MCF 10A (cell line): ENCODE results near the gene COL16A1. TPM values are rescaled to one million over a fixed set of nuclear protein-coding genes. Genes with fewer than 3 reads are reported as not detected.

Experiments used
- Bru-seq: library from RNA; stranded (reverse); fragments of 400-500 nt; gene quantifications from one replicate; lab custom pipeline; 2021; lab: Mats Ljungman, UMichigan
- BruChase-seq, 2 experiments: library from RNA; stranded (reverse); fragments of 400-500 nt; gene quantifications; one replicate each; lab custom pipeline; 2021; lab: Mats Ljungman, UMichigan
- BruUV-seq: library from RNA; stranded (reverse); fragments of 400-500 nt; replicated peaks from 2 replicates; lab custom pipeline; 2021; lab: Mats Ljungman, UMichigan
- CTCF ChIA-PET: fragments of 300-600 bp; sonication (Branson Sonifier 250); formaldehyde crosslinking; extraction: SDS; loops from one replicate; lab custom pipeline; 2021; ENCODE audit warnings: antibody characterized with exemption, inconsistent platforms; lab: Yijun Ruan, JAX
- POLR2A ChIA-PET: fragments of 300-600, 350-650 bp; sonication (Branson Sonifier 250); formaldehyde crosslinking; extraction: SDS; loops from one replicate; lab custom pipeline; 2020; ENCODE audit warnings: antibody characterized with exemption, inconsistent platforms; lab: Yijun Ruan, JAX
- DNase-seq: peaks from one replicate; pipeline ENCODE4 v3.0.0-alpha.2; 2018; ENCODE audit not compliant: unreplicated experiment
- H3K27ac Mint-ChIP-seq: one replicate; pipeline ENCODE4 v1.8.0; 2022; ENCODE audit warnings: mild to moderate bottlenecking, low read depth, mixed read lengths; ENCODE audit not compliant: unreplicated experiment
- H3K27me3 Mint-ChIP-seq: one replicate; pipeline ENCODE4 v1.8.0; 2022; ENCODE audit warnings: mixed read lengths; ENCODE audit not compliant: insufficient read depth, unreplicated experiment
- H3K36me3 Mint-ChIP-seq: one replicate; pipeline ENCODE4 v1.8.0; 2022; ENCODE audit warnings: mild to moderate bottlenecking, moderate library complexity, mixed read lengths; ENCODE audit not compliant: insufficient read depth, unreplicated experiment
- H3K4me1 Mint-ChIP-seq: one replicate; pipeline ENCODE4 v1.8.0; 2022; ENCODE audit warnings: mixed read lengths; ENCODE audit not compliant: insufficient read depth, unreplicated experiment
- H3K4me3 Mint-ChIP-seq: one replicate; pipeline ENCODE4 v1.8.0; 2022; ENCODE audit warnings: mild to moderate bottlenecking, moderate library complexity, mixed read lengths; ENCODE audit not compliant: unreplicated experiment
- H3K9me3 Mint-ChIP-seq: one replicate; pipeline ENCODE4 v1.8.0; 2022; ENCODE audit warnings: mixed read lengths; ENCODE audit not compliant: unreplicated experiment
- intact Hi-C: fragments of 100-400 bp; cut with micrococcal nuclease; formaldehyde crosslinking; loops from 2 replicates; pipeline ENCODE4 v1.14.1; 2022
- long read RNA-seq: library from polyadenylated mRNA; stranded (forward); transcript quantifications from one replicate; pipeline ENCODE4 v2.0.0, GENCODE V29; 2022
- total RNA-seq: library from RNA; stranded (reverse); gene quantifications from 2 replicates; pipeline ENCODE4 v1.2.3, GENCODE V29; 2022
- TF ChIP-seq, protein P1 (sequence below): fragments of 200-600 bp; IDR thresholded peaks from one replicate; pipeline ENCODE4 v1.8.0; 2022; ENCODE audit warnings: antibody characterized with exemption, mild to moderate bottlenecking; ENCODE audit not compliant: unreplicated experiment

COL16A1 gene
- 42.1 and 49.1 TPM in 2 replicates for total RNA-seq
- percentile 42 among the genes with signal in this experiment for Bru-seq, nascent RNA
- percentile 55 among the genes with signal in this experiment for BruChase-seq, experiment 1, labeled RNA remaining after a 6-hour chase
- BruChase-seq, experiment 2, labeled RNA remaining after a 2-hour chase = percentile 54 among the genes with signal in this experiment
- long read RNA-seq, full-length matches to known transcripts = 2 of 63 reads
- long read RNA-seq, partial matches to known transcripts = 22 of 63 reads
- long read RNA-seq, other reads (novel, unspliced or antisense) = 39 of 63 reads

DNA sequence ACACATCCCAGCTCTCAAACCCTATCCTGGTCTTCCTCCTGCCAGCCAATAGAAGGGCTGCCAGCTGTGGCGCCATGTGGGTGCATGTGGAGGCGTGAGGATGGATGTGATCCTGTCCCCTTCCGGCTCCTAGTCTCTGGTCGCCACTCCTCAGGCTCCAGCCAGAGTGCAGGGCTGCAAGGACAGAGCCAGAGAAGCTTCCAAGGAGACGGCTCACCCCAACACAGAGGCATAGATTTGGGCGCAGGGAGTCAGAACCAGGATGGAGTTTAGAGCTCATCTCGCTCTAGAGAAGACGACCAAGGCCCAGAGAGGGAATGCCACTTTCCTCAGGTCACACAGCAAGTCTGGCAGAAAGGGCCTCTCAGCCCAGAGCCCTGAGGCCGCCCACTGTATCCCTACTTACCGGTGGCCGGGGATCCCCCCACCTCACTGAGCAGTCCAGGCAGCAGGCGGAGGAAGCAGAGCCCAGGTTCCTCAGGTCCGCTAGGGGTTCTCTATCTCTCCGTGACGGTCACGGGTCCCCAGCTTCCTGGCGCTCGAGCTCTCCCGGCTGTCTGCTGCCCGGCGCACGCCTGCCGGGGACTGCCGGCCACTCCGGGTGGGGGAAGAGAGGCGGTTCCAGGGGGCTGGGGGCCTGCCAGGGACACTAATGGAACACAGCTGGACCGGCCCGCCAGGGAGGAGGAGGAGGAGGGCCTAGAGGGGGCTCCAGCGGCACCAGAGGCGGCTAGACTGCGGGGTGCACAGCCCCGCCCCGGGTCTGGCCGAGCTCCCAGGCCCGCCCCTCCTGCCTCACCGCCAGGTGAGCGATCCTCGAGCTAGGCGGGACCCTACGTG lies at the start of gene COL16A1:
COL16A1 (minus strand) TSS at position 587 of the 840 bp plus-strand sequence. CDS start 1,824 bp downstream, outside the sequence.
- no peaks in the 10 kb centered on the region for H3K9me3 Mint-ChIP-seq
- POLR2A ChIA-PET = interaction anchor here (0.5 to 4.7 kb wide), 9 partner anchors 9 to 368 kb away, joined by 3 to 32 read pairs (median 3); no protein-coding TSS in a partner anchor
- intact Hi-C loops = no loop called here
- TF ChIP-seq, protein P1, sequence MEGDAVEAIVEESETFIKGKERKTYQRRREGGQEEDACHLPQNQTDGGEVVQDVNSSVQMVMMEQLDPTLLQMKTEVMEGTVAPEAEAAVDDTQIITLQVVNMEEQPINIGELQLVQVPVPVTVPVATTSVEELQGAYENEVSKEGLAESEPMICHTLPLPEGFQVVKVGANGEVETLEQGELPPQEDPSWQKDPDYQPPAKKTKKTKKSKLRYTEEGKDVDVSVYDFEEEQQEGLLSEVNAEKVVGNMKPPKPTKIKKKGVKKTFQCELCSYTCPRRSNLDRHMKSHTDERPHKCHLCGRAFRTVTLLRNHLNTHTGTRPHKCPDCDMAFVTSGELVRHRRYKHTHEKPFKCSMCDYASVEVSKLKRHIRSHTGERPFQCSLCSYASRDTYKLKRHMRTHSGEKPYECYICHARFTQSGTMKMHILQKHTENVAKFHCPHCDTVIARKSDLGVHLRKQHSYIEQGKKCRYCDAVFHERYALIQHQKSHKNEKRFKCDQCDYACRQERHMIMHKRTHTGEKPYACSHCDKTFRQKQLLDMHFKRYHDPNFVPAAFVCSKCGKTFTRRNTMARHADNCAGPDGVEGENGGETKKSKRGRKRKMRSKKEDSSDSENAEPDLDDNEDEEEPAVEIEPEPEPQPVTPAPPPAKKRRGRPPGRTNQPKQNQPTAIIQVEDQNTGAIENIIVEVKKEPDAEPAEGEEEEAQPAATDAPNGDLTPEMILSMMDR = no peak
- CTCF ChIA-PET = interaction anchor here (0.9 to 1.6 kb wide), 6 partner anchors 13 to 260 kb away, joined by 4 to 7 read pairs (median 5); no protein-coding TSS in a partner anchor
- H3K27ac Mint-ChIP-seq = peak within 1 kb of the TSS; percentile 55
- no TSS peak for BruUV-seq
- H3K36me3 Mint-ChIP-seq = no peaks in the 10 kb centered on the region
- peak; percentile 40 for DNase-seq
- peak within 1 kb of the TSS; percentile 75 for H3K4me3 Mint-ChIP-seq
- H3K27me3 Mint-ChIP-seq = no peaks in the 10 kb centered on the region
- peaks cover 83% of the 10 kb centered on the region for H3K4me1 Mint-ChIP-seq

DNA sequence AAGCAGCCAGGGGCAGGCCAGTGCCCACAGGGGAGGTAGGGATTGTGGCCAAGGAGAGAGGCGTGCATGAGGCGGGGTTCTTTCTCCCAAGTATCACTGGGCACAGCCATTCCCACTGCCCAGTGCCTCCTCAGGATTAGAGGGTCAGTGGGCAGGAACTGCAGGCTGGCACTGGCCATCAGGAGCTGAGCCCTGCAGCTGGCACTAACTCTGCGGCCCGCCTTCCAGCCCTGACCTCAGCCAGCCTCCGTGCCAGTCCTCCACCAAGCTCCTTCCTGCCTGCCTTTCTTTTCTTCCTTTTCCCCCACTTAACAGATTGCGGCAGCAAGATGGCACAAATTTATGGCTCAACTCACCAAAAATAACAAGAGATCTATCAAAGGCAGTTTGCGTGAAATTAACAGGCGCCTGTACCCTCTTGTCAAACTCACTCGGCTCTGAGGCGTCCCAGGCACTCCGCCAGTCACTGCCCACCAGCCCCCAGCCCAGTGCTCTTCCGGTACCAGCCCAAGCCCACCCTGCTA lies 49.2 kb upstream of the COL16A1 start:
- Mint-ChIP-seq H3K27me3 (no peaks in the 10 kb centered on the region), H3K4me3 (no peak overlapping the region), H3K27ac (peak overlapping the region; percentile 85), H3K36me3 (no peaks in the 10 kb centered on the region), H3K4me1 (peaks cover 56% of the 10 kb centered on the region), H3K9me3 (no peaks in the 10 kb centered on the region)
- no peak for DNase-seq
- ChIA-PET CTCF (interaction anchor here (0.6 to 1.4 kb wide), 6 partner anchors 8 to 344 kb away, joined by 3 to 5 read pairs (median 4); no protein-coding TSS in a partner anchor), POLR2A (interaction anchor here (0.6 to 2.9 kb wide), 9 partner anchors 36 to 1318 kb away, joined by 3 to 17 read pairs (median 3); partner anchors contain the start of gene PEF1)
- BruUV-seq = TSS peak; percentile 31
- intact Hi-C loops = no loop called here
- TF ChIP-seq, protein P1 = no peak

DNA sequence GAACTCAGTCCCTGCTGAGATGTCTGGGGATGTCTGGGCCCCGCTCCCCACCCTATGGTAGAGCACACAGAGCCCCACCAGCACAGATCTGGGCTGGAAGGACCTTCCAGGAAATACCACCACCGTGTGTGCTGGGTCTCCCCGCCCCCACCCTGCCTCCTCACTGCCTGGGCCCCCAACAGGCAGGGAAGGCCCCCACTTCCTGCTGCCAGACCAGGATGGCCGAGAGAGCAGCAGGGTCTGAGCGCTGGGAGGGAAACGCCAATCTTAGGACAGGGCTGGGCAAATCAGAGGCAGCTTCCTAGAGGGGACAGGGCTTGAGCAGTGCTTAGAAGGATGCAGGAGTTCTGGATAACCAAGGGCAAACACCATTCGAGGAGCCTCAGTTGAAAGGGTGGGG lies 48.4 kb upstream of the COL16A1 start:
- H3K4me1 Mint-ChIP-seq = peaks cover 55% of the 10 kb centered on the region
- H3K4me3 Mint-ChIP-seq = no peak overlapping the region
- intact Hi-C loops = no loop called here
- H3K27me3 Mint-ChIP-seq = no peaks in the 10 kb centered on the region
- TF ChIP-seq, protein P1 = no peak
- DNase-seq = no peak
- ChIA-PET POLR2A (interaction anchor here (0.7 to 1.5 kb wide), 3 partner anchors 77 to 1319 kb away, joined by 3 read pairs; no protein-coding TSS in a partner anchor), CTCF (interaction anchor here (0.7 to 1.4 kb wide), 5 partner anchors 8 to 134 kb away, joined by 3 to 4 read pairs (median 3); no protein-coding TSS in a partner anchor)
- no peaks in the 10 kb centered on the region for H3K9me3 Mint-ChIP-seq
- H3K36me3 Mint-ChIP-seq = no peaks in the 10 kb centered on the region
- no TSS peak for BruUV-seq
- peak overlapping the region; percentile 84 for H3K27ac Mint-ChIP-seq
